ENCODE measurements around the gene MOCS3.
"Not testable (repeated sequence)": the region's sequence is repeated elsewhere in the genome, so short reads cannot be mapped to it uniquely, and the experiment has no call there.

Gene MOCS3

DNA sequence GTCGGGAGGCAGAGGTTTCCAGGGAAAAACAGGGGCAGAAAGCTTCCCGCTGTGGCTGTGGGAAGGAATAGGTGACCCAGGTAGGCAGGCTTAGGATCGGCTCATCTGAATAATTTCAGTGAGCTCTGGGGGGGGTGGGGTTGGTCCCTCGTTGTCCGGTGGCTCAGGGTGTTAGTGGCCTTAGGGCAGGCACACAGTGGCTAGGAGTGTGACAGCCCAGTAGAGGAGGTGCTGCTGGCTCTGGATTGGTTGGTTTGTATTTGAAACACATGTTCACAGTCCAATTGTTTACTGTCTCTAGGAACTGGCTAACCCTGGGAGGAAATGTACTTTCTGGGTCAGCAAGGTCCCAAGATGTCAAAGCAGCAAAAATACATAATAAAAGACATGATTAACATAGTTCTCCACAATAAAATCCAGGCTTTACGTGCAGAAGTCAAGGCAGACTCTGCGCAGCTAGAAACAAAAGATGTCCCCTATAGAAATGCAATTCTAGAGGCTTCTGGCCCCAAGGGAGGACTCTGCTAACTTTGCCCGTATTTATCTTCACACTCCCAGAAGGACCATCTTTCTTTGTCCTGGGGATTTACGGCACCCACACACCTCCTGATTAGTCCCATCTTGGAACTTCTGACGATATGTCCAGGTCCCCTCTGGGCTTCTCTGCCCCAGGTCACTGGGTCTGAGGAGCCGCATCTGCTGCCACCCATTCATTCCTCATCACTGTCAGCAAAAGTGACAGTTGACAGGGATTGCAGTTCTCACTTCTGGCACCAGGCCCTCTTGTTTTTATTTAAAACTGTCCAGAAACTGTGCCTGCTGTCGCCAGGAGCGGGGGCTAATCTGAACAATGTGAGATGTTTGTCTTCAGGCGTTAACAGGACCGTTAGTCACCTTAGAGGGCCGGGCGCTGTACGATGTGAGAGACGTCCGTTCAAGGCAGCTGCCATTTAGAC is 18.7 kb downstream of the MOCS3 start:
- H3K36me3 ChIP-seq (ENCODE audit: control insufficient read depth, insufficient read depth, low read length): no peaks in the 10 kb centered on the region
- H3K4me3 ChIP-seq (ENCODE audit: low read length): no peak overlapping the region
- no peaks in the 10 kb centered on the region for H3K27me3 ChIP-seq (ENCODE audit: control insufficient read depth, insufficient read depth, low read length)
- no peak overlapping the region for H3K27ac ChIP-seq (ENCODE audit: low read depth, low read length)
- H3K4me1 ChIP-seq (ENCODE audit: control insufficient read depth, insufficient read depth, low read length): no peaks in the 10 kb centered on the region
- no peak overlapping the region for H3K9ac ChIP-seq (ENCODE audit: low read length)

DNA sequence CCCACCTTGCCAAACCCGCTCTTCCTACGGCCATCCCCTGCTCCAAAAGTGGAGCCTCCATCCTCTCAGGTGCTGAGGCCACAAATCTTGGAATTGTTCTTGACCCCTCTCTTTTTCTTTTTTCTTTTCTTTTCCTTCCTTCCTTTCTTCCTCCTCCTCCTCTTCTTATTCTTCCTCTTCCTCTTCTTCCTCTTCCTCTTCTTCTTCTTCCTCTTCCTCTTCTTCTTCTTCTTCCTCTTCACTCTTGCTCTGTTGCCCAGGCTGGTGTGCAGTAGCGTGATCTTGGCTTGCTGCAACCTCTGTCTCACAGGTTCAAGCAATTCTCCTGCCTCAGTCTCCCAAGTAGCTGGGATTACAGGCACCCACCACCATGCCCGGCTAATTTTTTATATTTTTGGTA is 19.9 kb downstream of the MOCS3 start:
- not testable (repeated sequence) for H3K36me3 ChIP-seq (ENCODE audit: control insufficient read depth, insufficient read depth, low read length); H3K27me3 ChIP-seq (ENCODE audit: control insufficient read depth, insufficient read depth, low read length); H3K27ac ChIP-seq (ENCODE audit: low read depth, low read length); H3K9ac ChIP-seq (ENCODE audit: low read length); H3K4me3 ChIP-seq (ENCODE audit: low read length); H3K4me1 ChIP-seq (ENCODE audit: control insufficient read depth, insufficient read depth, low read length)

- no peak overlapping the region for H3K27ac ChIP-seq (ENCODE audit: low read depth, low read length)
- no peaks in the 10 kb centered on the region for H3K27me3 ChIP-seq (ENCODE audit: control insufficient read depth, insufficient read depth, low read length)
- no peaks in the 10 kb centered on the region for H3K36me3 ChIP-seq (ENCODE audit: control insufficient read depth, insufficient read depth, low read length)
- no peak overlapping the region for H3K4me3 ChIP-seq (ENCODE audit: low read length)
- H3K9ac ChIP-seq (ENCODE audit: low read length): no peak overlapping the region
- no peaks in the 10 kb centered on the region for H3K4me1 ChIP-seq (ENCODE audit: control insufficient read depth, insufficient read depth, low read length)
These were observed 21.6 kb downstream of the MOCS3 start for GRCh38 chr20:50980071-50980681.

DNA sequence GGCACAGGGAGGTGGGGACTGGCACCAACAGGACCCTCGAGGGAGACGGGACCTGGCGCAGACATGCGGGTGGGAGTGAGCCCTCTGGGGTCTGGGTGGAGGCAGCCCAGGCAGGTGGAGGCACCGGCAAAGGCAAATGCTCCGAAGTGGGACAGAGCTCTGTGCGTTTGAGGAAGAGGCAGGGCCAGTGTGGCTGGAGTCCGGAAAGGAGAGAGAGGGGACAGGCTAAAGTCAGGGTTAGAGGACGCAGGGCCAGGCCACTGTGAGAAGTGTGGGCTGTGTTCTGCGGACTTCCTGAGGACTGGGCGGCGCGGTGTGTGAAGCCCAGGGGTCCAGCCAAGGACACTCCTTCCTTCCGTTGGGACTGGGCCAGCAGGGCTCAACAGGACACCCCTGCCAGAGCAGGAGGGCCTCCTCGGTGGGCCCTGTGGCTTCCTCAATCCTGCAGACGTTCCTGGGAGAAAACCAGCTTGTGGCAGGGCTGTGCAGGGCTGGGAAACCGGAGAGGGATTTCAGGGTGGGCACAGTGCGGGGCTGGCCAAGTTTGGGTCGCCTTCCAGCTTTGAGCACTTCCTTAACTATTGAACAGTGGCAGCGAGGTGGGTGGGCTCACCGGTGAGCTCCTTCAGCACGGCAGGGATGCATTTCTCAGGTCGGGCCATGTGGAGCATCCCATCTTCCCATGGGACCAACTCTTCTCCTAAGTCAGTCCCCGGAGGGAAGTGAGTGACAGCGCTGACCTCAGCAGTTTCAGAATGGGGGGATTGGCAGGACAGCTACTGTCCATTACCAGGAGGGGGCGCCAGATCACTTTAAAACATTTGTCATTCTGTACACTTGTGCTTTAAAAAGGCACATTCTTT is 22.5 kb downstream of the MOCS3 start:
- Histone ChIP-seq H3K9ac (ENCODE audit: low read length) (no peak overlapping the region), H3K4me3 (ENCODE audit: low read length) (no peak overlapping the region), H3K27me3 (ENCODE audit: control insufficient read depth, insufficient read depth, low read length) (no peaks in the 10 kb centered on the region), H3K4me1 (ENCODE audit: control insufficient read depth, insufficient read depth, low read length) (no peaks in the 10 kb centered on the region), H3K36me3 (ENCODE audit: control insufficient read depth, insufficient read depth, low read length) (no peaks in the 10 kb centered on the region), H3K27ac (ENCODE audit: low read depth, low read length) (no peak overlapping the region)

DNA sequence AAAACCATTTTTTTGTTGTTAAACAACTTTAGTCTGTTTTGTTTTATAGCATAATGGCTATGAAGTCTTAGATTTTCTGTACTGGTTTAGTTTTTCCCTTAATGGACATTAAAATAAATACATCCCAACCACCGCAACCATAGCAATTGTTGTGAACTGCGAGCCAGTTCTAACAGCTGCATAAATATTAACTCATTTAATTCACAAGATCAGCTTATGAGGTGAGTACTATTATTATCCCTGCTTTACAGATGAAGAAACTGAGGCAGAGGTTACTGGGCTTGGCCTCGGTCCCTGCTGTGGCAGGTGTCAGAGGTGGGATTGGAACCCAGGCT is 23.1 kb downstream of the MOCS3 start:
- Histone ChIP-seq H3K27me3 (ENCODE audit: control insufficient read depth, insufficient read depth, low read length) (no peaks in the 10 kb centered on the region), H3K4me1 (ENCODE audit: control insufficient read depth, insufficient read depth, low read length) (no peaks in the 10 kb centered on the region), H3K9ac (ENCODE audit: low read length) (no peak overlapping the region)

DNA sequence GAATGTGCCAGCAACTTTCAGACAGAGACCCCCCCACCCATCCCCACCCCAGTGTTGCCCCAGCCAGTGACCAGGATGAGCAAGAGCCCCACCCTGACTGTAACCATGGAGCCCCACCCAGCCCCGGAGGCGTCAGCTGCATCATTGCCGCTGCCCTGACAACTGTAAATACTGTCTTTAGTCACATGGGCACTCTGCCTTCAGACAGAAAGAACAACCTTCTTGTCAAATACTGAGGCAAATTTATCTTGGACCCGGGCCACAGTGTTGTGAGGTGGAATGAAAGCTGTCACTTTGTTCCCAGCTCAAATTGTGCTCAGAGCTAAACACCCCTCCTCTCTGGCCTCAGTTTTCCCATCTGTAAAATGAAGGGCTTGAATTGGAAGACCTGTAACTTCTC is 23.7 kb downstream of the MOCS3 start:
- Histone ChIP-seq H3K9ac (ENCODE audit: low read length) (no peak overlapping the region), H3K27ac (ENCODE audit: low read depth, low read length) (no peak overlapping the region), H3K4me1 (ENCODE audit: control insufficient read depth, insufficient read depth, low read length) (no peaks in the 10 kb centered on the region)

More for the DNA sequence above, 23.1 kb downstream of the MOCS3 start:
- H3K36me3 ChIP-seq (ENCODE audit: control insufficient read depth, insufficient read depth, low read length): no peaks in the 10 kb centered on the region
- no peak overlapping the region for H3K27ac ChIP-seq (ENCODE audit: low read depth, low read length)
- no peak overlapping the region for H3K4me3 ChIP-seq (ENCODE audit: low read length)

DNA sequence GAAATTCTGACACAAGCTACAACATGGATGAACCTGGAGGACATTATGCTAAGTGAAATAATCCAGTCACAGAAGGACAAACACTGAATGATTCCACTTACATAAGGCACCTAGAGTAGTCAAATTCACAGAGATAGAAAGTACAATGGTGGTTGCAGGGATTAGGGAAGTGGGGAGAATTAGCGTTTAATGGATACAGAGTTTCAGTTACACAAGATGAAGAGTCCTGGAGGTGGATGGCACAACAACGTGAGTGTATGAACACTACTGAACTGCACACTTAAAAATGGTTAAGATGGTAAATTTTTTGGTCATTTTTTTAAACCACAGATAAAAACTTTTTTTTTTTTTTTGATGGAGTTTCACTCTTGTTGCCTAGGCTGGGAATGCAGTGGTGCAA is 24.7 kb downstream of the MOCS3 start:
- Histone ChIP-seq H3K4me3 (ENCODE audit: low read length) (no peak overlapping the region), H3K4me1 (ENCODE audit: control insufficient read depth, insufficient read depth, low read length) (no peaks in the 10 kb centered on the region), H3K36me3 (ENCODE audit: control insufficient read depth, insufficient read depth, low read length) (no peaks in the 10 kb centered on the region), H3K27ac (ENCODE audit: low read depth, low read length) (no peak overlapping the region), H3K27me3 (ENCODE audit: control insufficient read depth, insufficient read depth, low read length) (no peaks in the 10 kb centered on the region), H3K9ac (ENCODE audit: low read length) (no peak overlapping the region)

More for the DNA sequence above, 23.7 kb downstream of the MOCS3 start:
- H3K27me3 ChIP-seq (ENCODE audit: control insufficient read depth, insufficient read depth, low read length): no peaks in the 10 kb centered on the region
- H3K4me3 ChIP-seq (ENCODE audit: low read length): no peak overlapping the region
- no peaks in the 10 kb centered on the region for H3K36me3 ChIP-seq (ENCODE audit: control insufficient read depth, insufficient read depth, low read length)

DNA sequence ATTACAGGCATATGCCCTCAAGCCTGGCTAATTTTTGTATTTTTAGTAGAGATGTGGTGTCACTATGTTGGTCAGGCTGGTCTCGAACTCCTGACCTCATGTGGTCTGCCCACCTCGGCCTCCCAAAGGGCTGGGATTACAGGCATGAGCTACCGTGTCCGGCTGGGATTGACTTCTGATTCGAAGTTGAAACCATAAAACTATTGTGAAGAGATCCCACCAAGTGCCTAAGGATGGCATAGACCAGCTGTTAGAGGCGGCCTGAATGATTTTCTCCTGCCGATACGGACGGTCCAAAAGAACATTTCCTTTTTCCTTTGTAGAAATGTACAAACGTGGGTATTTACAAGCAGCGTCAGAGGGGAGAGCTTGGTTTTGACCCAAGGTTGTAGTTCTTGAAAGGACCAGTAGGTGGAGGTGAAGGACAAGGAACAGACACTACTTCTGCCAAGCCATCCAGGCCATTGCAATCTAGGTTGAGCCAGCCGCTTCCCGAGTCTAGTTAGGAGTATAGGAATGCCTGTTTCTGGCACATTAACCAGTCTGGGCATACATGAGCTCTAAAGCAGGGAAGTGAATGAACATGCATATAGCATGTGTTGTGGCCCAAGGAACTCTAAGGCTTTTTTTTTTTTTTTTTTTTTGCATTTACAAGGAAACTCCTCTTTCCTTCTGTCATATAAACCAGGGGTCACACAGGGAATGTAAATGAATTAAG is 29.0 kb downstream of the MOCS3 start:
- no peak overlapping the region for H3K4me3 ChIP-seq (ENCODE audit: low read length)
- no peaks in the 10 kb centered on the region for H3K27me3 ChIP-seq (ENCODE audit: control insufficient read depth, insufficient read depth, low read length)
- H3K36me3 ChIP-seq (ENCODE audit: control insufficient read depth, insufficient read depth, low read length): no peaks in the 10 kb centered on the region
- H3K9ac ChIP-seq (ENCODE audit: low read length): no peak overlapping the region
- no peak overlapping the region for H3K27ac ChIP-seq (ENCODE audit: low read depth, low read length)
- no peaks in the 10 kb centered on the region for H3K4me1 ChIP-seq (ENCODE audit: control insufficient read depth, insufficient read depth, low read length)

GRCh38 chr20:50991076-50991475 is 32.5 kb downstream of the MOCS3 start:
- Histone ChIP-seq H3K4me3 (ENCODE audit: low read length) (no peak overlapping the region), H3K9ac (ENCODE audit: low read length) (no peak overlapping the region), H3K27me3 (ENCODE audit: control insufficient read depth, insufficient read depth, low read length) (no peaks in the 10 kb centered on the region), H3K27ac (ENCODE audit: low read depth, low read length) (no peak overlapping the region), H3K4me1 (ENCODE audit: control insufficient read depth, insufficient read depth, low read length) (no peaks in the 10 kb centered on the region), H3K36me3 (ENCODE audit: control insufficient read depth, insufficient read depth, low read length) (no peaks in the 10 kb centered on the region)

- H3K4me1 ChIP-seq (ENCODE audit: control insufficient read depth, insufficient read depth, low read length): no peaks in the 10 kb centered on the region
- H3K27ac ChIP-seq (ENCODE audit: low read depth, low read length): no peak overlapping the region
- H3K4me3 ChIP-seq (ENCODE audit: low read length): no peak overlapping the region
- H3K36me3 ChIP-seq (ENCODE audit: control insufficient read depth, insufficient read depth, low read length): no peaks in the 10 kb centered on the region
- H3K9ac ChIP-seq (ENCODE audit: low read length): no peak overlapping the region
- no peaks in the 10 kb centered on the region for H3K27me3 ChIP-seq (ENCODE audit: control insufficient read depth, insufficient read depth, low read length)
These were observed 33.7 kb downstream of the MOCS3 start for GRCh38 chr20:50992336-50992732.

DNA sequence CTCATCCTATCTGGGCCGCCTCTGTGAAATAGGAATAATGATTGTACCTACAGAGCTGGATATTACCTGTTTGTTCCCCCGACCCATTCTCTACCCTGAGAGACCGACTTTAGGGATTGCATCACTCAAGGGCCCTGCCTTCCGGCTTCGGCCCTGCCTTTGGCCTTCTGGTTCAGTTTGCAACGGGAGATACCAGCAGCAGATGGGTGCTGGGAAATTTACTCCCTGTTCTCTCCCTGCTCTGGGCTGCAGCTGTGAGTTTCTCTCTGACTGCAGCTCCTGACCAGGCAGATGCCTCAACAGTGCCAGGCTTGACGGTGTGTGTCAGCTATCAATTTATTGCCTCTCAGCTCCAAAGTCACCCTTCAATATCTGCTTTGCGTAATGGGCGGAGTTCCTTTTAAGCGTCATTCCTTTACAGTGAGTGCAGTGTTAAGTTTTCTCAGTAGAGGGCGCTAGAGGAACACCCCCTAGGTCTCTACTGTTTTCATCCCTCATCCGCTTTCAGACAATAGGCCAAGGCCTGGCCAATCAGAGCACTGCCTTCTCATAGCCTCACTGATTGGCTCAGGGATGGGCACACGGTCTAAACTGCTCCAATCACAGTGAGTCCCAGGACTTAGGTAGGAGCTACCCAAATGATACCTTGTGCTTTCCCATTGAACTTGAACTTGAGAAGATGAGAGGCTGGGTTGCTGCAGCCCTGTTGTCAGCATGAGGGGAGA is 34.3 kb downstream of the MOCS3 start:
- no peak overlapping the region for H3K27ac ChIP-seq (ENCODE audit: low read depth, low read length)
- no peaks in the 10 kb centered on the region for H3K27me3 ChIP-seq (ENCODE audit: control insufficient read depth, insufficient read depth, low read length)
- no peak overlapping the region for H3K9ac ChIP-seq (ENCODE audit: low read length)
- H3K4me3 ChIP-seq (ENCODE audit: low read length): no peak overlapping the region
- H3K36me3 ChIP-seq (ENCODE audit: control insufficient read depth, insufficient read depth, low read length): no peaks in the 10 kb centered on the region
- no peaks in the 10 kb centered on the region for H3K4me1 ChIP-seq (ENCODE audit: control insufficient read depth, insufficient read depth, low read length)
